ENCODE data around the gene SDE2.

- TF ChIP-seq CTCF (IDR thresholded peaks at IDR 0.05) (no peak), POLR2A (IDR thresholded peaks at IDR 0.05) (no peak)
Observed at GRCh38 chr1:226026833-226027232, 27.7 kb upstream of the SDE2 start.
